HL-60 (cell line): Measurements from ENCODE around the gene KCNAB1.
A peak's percentile ranks its signal among the peaks of the same experiment; 100 is the strongest.

Experiments used
- DNase-seq, 2 experiments: peaks; one replicate each; pipeline ENCODE4 v3.0.0-alpha.2; 2010 to 2020; ENCODE audit warnings: low read depth in 1 of 2, low spot score in 1 of 2
- H3K27ac ChIP-seq: fragments of 250-450 bp; sonication (Bioruptor Pico); replicated peaks from 2 replicates; pipeline ENCODE4 v1.5.1; 2020; ENCODE audit warnings: mild to moderate bottlenecking, moderate library complexity
- H3K27me3 ChIP-seq: fragments of 250-450 bp; sonication (Bioruptor Pico); 2 replicates; pipeline ENCODE4 v1.5.1; 2021; ENCODE audit warnings: mild to moderate bottlenecking, moderate library complexity; ENCODE audit not compliant: insufficient read depth, poor library complexity, severe bottlenecking
- H3K4me3 ChIP-seq: replicated peaks from 2 replicates; pipeline ENCODE4 v1.5.1; 2011; ENCODE audit warnings: mild to moderate bottlenecking, control low read depth, low read length; ENCODE audit not compliant: insufficient read depth
- CTCF ChIP-seq: IDR thresholded peaks from one replicate; pipeline ENCODE4 v1.5.1; 2011; ENCODE audit warnings: low read length, control low read depth, inconsistent platforms; ENCODE audit not compliant: insufficient read depth
- GABPA ChIP-seq: IDR thresholded peaks from 2 replicates; pipeline ENCODE4 v1.6.1; 2012; ENCODE audit warnings: low read depth
- POLR2AphosphoS5 ChIP-seq: IDR thresholded peaks from 2 replicates; pipeline ENCODE4 v1.6.1; 2012; ENCODE audit warnings: low read depth
- REST ChIP-seq: IDR thresholded peaks from 2 replicates; pipeline ENCODE4 v1.6.1; 2012; ENCODE audit warnings: low read depth; ENCODE audit not compliant: insufficient replicate concordance
- SPI1 ChIP-seq: IDR thresholded peaks from 2 replicates; pipeline ENCODE4 v1.6.1; 2012; ENCODE audit warnings: low read depth, mild to moderate bottlenecking, borderline replicate concordance

The KCNAB1 gene

GRCh38 chr3:156148345-156148945 lies 28.1 kb downstream of the KCNAB1 start:
- TF ChIP-seq GABPA (no peak), POLR2AphosphoS5 (no peak), SPI1 (no peak), REST (no peak), CTCF (no peak)
- no peak for DNase-seq
- H3K27ac ChIP-seq = no peak overlapping the region

GRCh38 chr3:156148946-156149381 lies 28.6 kb downstream of the KCNAB1 start:
- TF ChIP-seq REST (no peak), CTCF (no peak), POLR2AphosphoS5 (no peak), SPI1 (no peak), GABPA (no peak)
- H3K27ac ChIP-seq = no peak overlapping the region

More at GRCh38 chr3:156148345-156148945, 28.1 kb downstream of the KCNAB1 start:
- Histone ChIP-seq H3K27me3 (peaks cover 4% of the 10 kb centered on the region), H3K4me3 (no peak overlapping the region)

GRCh38 chr3:156149876-156150275 lies 29.5 kb downstream of the KCNAB1 start:
- no peak for DNase-seq
- no peak for TF ChIP-seq SPI1
- peaks cover 4% of the 10 kb centered on the region for H3K27me3 ChIP-seq
- H3K4me3 ChIP-seq = no peak overlapping the region
- H3K27ac ChIP-seq = no peak overlapping the region

More at GRCh38 chr3:156148946-156149381, 28.6 kb downstream of the KCNAB1 start:
- no peak for DNase-seq
- peaks cover 4% of the 10 kb centered on the region for H3K27me3 ChIP-seq
- no peak overlapping the region for H3K4me3 ChIP-seq

GRCh38 chr3:156150434-156151066 lies 30.2 kb downstream of the KCNAB1 start:
- H3K4me3 ChIP-seq = no peak overlapping the region
- H3K27me3 ChIP-seq = peaks cover 4% of the 10 kb centered on the region
- peak in 1 of 2 experiments; percentile 21 for DNase-seq
- no peak overlapping the region for H3K27ac ChIP-seq
- no peak for TF ChIP-seq POLR2AphosphoS5
- TF ChIP-seq CTCF = peak; percentile 94
